B cell (primary cell): ENCODE results near the gene NR4A1. TPM values are rescaled to one million over a fixed set of nuclear protein-coding genes. Genes with fewer than 3 reads are reported as not detected.

Experiments
- ATAC-seq: fragments of 200-7000 bp; cut with Tn5 transposase; one replicate; pipeline ENCODE4 v1.10.0; 2021; ENCODE audit warnings: low read depth, mild to moderate bottlenecking, moderate number of reproducible peaks, moderate library complexity
- CTCF ChIA-PET: fragments of 350-600 bp; sonication (Branson Sonifier 250); formaldehyde crosslinking; loops from one replicate; lab custom pipeline; 2021; ENCODE audit warnings: antibody characterized with exemption, inconsistent platforms; lab: Charles Lee
- POLR2A ChIA-PET: fragments of 350-600 bp; sonication (Branson Sonifier 250); formaldehyde crosslinking; loops from one replicate; lab custom pipeline; 2021; ENCODE audit warnings: antibody characterized with exemption; lab: Charles Lee
- DNase-seq: peaks from one replicate; pipeline ENCODE4 v3.0.0; 2013
- H2AFZ ChIP-seq: 2 replicates; pipeline ENCODE4 v1.6.1; 2012; ENCODE audit warnings: mild to moderate bottlenecking, low read depth, low read length; ENCODE audit not compliant: insufficient read depth, poor library complexity, severe bottlenecking
- H3K27ac ChIP-seq, 2 donors: 1 replicate in 1 of 2; 2 replicates in 1 of 2; pipeline ENCODE4 v1.5.1; 2012 to 2013; ENCODE audit warnings: low read length in 2 of 2, mild to moderate bottlenecking in 2 of 2, moderate library complexity in 1 of 2
- H3K27me3 ChIP-seq, 4 experiments: fragments of 200-600 bp in 1 of 4; sonication (generic) in 1 of 4; replicated peaks in 1 of 4; 1 replicate in 2 of 4; 2 replicates in 2 of 4; pipeline versions ENCODE4 v1.6.1 to v1.7.0; 2013 to 2016; ENCODE audit warnings: low read length in 3 of 4, mild to moderate bottlenecking in 2 of 4, mixed read lengths in 1 of 4, moderate library complexity in 1 of 4; ENCODE audit not compliant: insufficient read depth in 4 of 4, control insufficient read depth in 3 of 4; ENCODE audit errors: control extremely low read depth in 1 of 4
- H3K36me3 ChIP-seq, 2 experiments: replicated peaks in 1 of 2; 1 replicate in 1 of 2; 2 replicates in 1 of 2; pipeline versions ENCODE4 v1.6.1 to v1.7.1; 2013; ENCODE audit warnings: low read length in 1 of 2; ENCODE audit not compliant: insufficient read depth in 2 of 2, control insufficient read depth in 1 of 2; ENCODE audit errors: control extremely low read depth in 1 of 2, extremely low read depth in 1 of 2
- H3K4me1 ChIP-seq, 2 donors: fragments of 200-600 bp in 1 of 2; sonication (generic) in 1 of 2; 1 replicate in 1 of 2; 2 replicates in 1 of 2; pipeline versions ENCODE4 v1.5.1 to v1.6.1; 2013 to 2017; ENCODE audit warnings: low read length in 2 of 2; ENCODE audit not compliant: control insufficient read depth in 2 of 2, insufficient read depth in 2 of 2
- H3K4me2 ChIP-seq: replicated peaks from 2 replicates; pipeline ENCODE3; 2012; ENCODE audit warnings: mild to moderate bottlenecking, low read depth, low read length; ENCODE audit not compliant: poor library complexity, severe bottlenecking
- H3K4me3 ChIP-seq, 5 experiments: fragments of 200-600 bp in 1 of 5; sonication (generic) in 1 of 5; 1 replicate in 3 of 5; 2 replicates in 2 of 5; pipeline versions ENCODE4 v1.5.1 to v1.7.0; 2011 to 2016; ENCODE audit warnings: low read length in 4 of 5, mild to moderate bottlenecking in 4 of 5, low read depth in 2 of 5, control low read depth in 1 of 5, moderate library complexity in 1 of 5; ENCODE audit not compliant: insufficient read depth in 1 of 5; ENCODE audit errors: control extremely low read depth in 1 of 5, extremely low read depth in 1 of 5
- H3K79me2 ChIP-seq: fragments of 200-600 bp; sonication (generic); one replicate; pipeline ENCODE4 v1.6.0; 2016; ENCODE audit warnings: low read length; ENCODE audit not compliant: control insufficient read depth, insufficient read depth
- H3K9ac ChIP-seq: fragments of 200-600 bp; sonication (generic); 2 replicates; pipeline ENCODE4 v1.6.1; 2017; ENCODE audit warnings: mild to moderate bottlenecking, low read length, moderate library complexity
- H3K9me3 ChIP-seq, 3 donors: one replicate each; pipeline versions ENCODE4 v1.6.1 to v1.7.1; 2013; ENCODE audit warnings: low read length in 2 of 3; ENCODE audit not compliant: control insufficient read depth in 2 of 3, insufficient read depth in 1 of 3; ENCODE audit errors: control extremely low read depth in 1 of 3
- H4K20me1 ChIP-seq: 2 replicates; pipeline ENCODE4 v1.6.0; 2012; ENCODE audit warnings: mild to moderate bottlenecking, low read length; ENCODE audit not compliant: insufficient read depth, control insufficient read depth, poor library complexity, severe bottlenecking
- H3K27ac Mint-ChIP-seq: one replicate; pipeline ENCODE4 v1.8.0; 2021; ENCODE audit warnings: mixed read lengths
- H3K27me3 Mint-ChIP-seq: one replicate; pipeline ENCODE4 v1.8.0; 2021; ENCODE audit warnings: mixed read lengths
- H3K4me1 Mint-ChIP-seq: one replicate; pipeline ENCODE4 v1.8.0; 2021; ENCODE audit warnings: mixed read lengths
- H3K4me3 Mint-ChIP-seq: one replicate; pipeline ENCODE4 v1.8.0; 2021; ENCODE audit warnings: mixed read lengths
- H3K9me3 Mint-ChIP-seq: one replicate; pipeline ENCODE4 v1.8.0; 2022; ENCODE audit warnings: mixed read lengths; ENCODE audit not compliant: insufficient read depth
- EZH2 ChIP-seq: IDR thresholded peaks from 2 replicates; pipeline ENCODE4 v1.6.1; 2012; ENCODE audit warnings: borderline replicate concordance, low read depth, mild to moderate bottlenecking, moderate library complexity, low read length; ENCODE audit not compliant: insufficient read depth, poor library complexity, severe bottlenecking
- WGBS: methylation state at CpG from one replicate; pipeline ENCODE4 v1.1.5; 2013; ENCODE audit warnings: missing lambda C conversion rate; ENCODE audit not compliant: insufficient coverage; 5-methylcytosine and 5-hydroxymethylcytosine counted together
- intact Hi-C: fragments of 100-400 bp; cut with micrococcal nuclease; formaldehyde crosslinking; loops from one replicate; pipeline ENCODE4 v1.10.0; 2022
- polyA plus RNA-seq: library from polyadenylated mRNA; depleted of rRNA; stranded (reverse); fragments of >200 nt; gene quantifications from 2 replicates; pipeline ENCODE4 v1.2.3, GENCODE V29; 2012
- total RNA-seq, 2 donors: library from RNA; stranded (reverse); fragments of 120-200 nt in 1 of 2; gene quantifications; 1 replicate in 1 of 2; 2 replicates in 1 of 2; pipeline versions ENCODE4 v1.2.3 to v1.2.4, GENCODE V29; 2013 to 2022
- TF ChIP-seq, protein P1 (sequence below): fragments of 200-600 bp; IDR thresholded peaks from one replicate; pipeline ENCODE4 v1.8.0; 2022; ENCODE audit warnings: antibody characterized with exemption, mild to moderate bottlenecking

The NR4A1 gene
- total and polyA plus RNA-seq, 2 donors (not counting 1 experiment from before 2014, with no cell fraction given): 43.2 to 470 TPM

DNA sequence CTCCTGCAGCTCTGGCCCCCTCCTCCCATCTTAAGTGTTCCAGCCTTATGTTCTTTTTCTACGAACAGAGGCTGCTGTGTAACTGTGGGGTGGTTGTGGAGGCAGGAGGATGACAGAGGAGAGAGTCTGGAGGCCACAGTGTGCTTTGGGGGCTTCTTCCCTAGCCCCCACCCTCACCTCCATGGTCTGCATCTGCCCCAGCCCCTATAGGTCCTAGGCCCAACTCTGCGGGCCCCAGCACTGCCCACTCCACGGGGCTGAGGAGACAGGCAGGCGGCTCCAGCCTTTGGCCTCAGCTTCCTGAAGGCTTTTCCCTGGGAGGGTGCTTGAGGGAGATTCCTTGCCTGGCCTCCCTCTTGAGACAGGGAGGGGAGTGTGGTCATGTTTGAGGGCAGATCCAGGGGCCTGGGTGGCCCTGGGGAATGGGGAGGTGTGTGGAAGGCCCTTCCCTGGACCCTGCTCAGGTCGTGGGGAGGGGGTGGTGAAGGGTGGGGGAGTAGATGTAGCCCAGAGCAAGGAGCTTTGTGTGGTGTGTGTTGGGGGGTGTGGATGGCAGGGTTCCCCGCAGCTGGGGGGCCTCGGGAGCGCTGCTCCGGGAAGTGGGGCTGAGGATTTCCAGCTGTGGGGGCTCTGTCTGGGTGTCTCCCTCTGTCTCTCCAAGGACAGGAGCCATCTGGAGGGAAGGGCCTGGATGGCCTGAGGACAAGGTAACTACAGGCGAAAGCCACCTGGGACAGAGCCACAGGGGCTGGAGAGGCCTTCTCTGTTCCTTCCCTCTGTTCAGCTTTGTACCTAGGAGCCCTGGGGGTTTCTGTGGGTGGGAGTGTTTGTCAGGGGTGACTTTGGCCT is 29.4 kb downstream of the NR4A1 start:
- ChIA-PET POLR2A (interaction anchor here (1.1 to 3.1 kb wide), 7 partner anchors 10 to 54 kb away, joined by 4 to 14 read pairs (median 6); partner anchors contain the start of genes ATG101 and NR4A1), CTCF (interaction anchor here (1.1 to 34.6 kb wide), 10 partner anchors 11 to 89 kb away, joined by 4 to 1315 read pairs (median 16); partner anchors contain the start of genes ATG101, NR4A1 and TAMALIN)
- H2AFZ ChIP-seq: no peak overlapping the region
- H3K9ac ChIP-seq: peak overlapping the region; percentile 17
- no peaks in the 10 kb centered on the region for H3K9me3 ChIP-seq
- no peak for ATAC-seq
- peak overlapping the region; percentile 57 to 62 for H3K27ac ChIP-seq
- Mint-ChIP-seq H3K27ac (peak overlapping the region; percentile 63), H3K27me3 (no peaks in the 10 kb centered on the region), H3K4me1 (peaks cover 35% of the 10 kb centered on the region), H3K4me3 (peak overlapping the region; percentile 68), H3K9me3 (no peaks in the 10 kb centered on the region)
- peaks cover 1% of the 10 kb centered on the region for H3K79me2 ChIP-seq
- H3K36me3 ChIP-seq: peaks cover 0 to 34% of the 10 kb centered on the region in 2 experiments
- TF ChIP-seq EZH2: no peak
- peaks cover 32 to 36% of the 10 kb centered on the region in 2 donors for H3K4me1 ChIP-seq
- intact Hi-C loops: loop anchor here (1.0 to 2.0 kb wide), 3 partner anchors 29 to 74 kb away; partner anchors contain the start of genes NR4A1 and TAMALIN
- H3K4me2 ChIP-seq: peak overlapping the region; percentile 74
- DNase-seq: no peak
- WGBS: 82% methylated on average over 9 of the region's 10 CpGs
- H3K4me3 ChIP-seq: peak overlapping the region in 1 of 5 experiments; percentile 8
- H4K20me1 ChIP-seq: peaks cover 5% of the 10 kb centered on the region
- no peaks in the 10 kb centered on the region for H3K27me3 ChIP-seq

DNA sequence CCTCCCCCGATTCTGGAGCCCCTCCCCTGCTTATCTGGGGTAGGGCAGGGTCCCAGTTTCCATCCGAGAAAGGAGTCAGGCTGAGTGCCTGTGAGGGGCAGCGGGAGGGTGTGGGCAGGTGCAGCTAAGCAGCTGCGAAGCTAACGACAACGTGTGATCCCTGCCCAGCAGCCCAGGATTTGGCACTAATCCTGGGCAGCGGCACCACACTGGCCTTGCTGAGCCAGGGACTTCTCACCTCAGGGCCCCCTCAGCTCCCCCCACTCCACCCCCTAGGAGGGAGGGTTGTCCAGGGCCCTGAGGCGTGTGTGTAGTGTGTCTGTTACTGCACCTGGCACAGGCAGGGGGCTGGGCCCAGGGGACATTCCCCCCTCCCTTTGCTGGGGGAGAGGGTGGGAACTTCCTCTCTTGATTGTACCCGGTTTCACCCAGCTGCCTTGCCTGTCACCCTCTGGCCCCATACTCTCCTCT is 30.1 kb downstream of the NR4A1 start:
- peak overlapping the region; percentile 57 to 62 for H3K27ac ChIP-seq
- Mint-ChIP-seq H3K27ac (peak overlapping the region; percentile 81), H3K27me3 (no peaks in the 10 kb centered on the region), H3K9me3 (no peaks in the 10 kb centered on the region), H3K4me1 (peaks cover 33% of the 10 kb centered on the region), H3K4me3 (peak overlapping the region; percentile 68)
- H3K9ac ChIP-seq: peak overlapping the region; percentile 36
- H4K20me1 ChIP-seq: no peaks in the 10 kb centered on the region
- H3K4me3 ChIP-seq: peak overlapping the region in 2 of 5 experiments; percentile 8 to 22
- ATAC-seq (peak; percentile 95), DNase-seq (peak; percentile 91)
- H3K4me1 ChIP-seq: peaks cover 32 to 36% of the 10 kb centered on the region in 2 donors
- ChIA-PET POLR2A (interaction anchor here (0.8 to 3.1 kb wide), 8 partner anchors 11 to 75 kb away, joined by 4 to 14 read pairs (median 6); partner anchors contain the start of genes ATG101, NR4A1 and TAMALIN), CTCF (interaction anchor here (0.6 to 34.6 kb wide), 12 partner anchors 10 to 908 kb away, joined by 3 to 1315 read pairs (median 10); partner anchors contain the start of genes ATG101, NR4A1 and TAMALIN)
- WGBS: 0% methylated on average over 4 of the region's 9 CpGs
- H3K27me3 ChIP-seq: no peaks in the 10 kb centered on the region
- H3K9me3 ChIP-seq: no peaks in the 10 kb centered on the region
- TF ChIP-seq EZH2: no peak
- TF ChIP-seq, protein P1, sequence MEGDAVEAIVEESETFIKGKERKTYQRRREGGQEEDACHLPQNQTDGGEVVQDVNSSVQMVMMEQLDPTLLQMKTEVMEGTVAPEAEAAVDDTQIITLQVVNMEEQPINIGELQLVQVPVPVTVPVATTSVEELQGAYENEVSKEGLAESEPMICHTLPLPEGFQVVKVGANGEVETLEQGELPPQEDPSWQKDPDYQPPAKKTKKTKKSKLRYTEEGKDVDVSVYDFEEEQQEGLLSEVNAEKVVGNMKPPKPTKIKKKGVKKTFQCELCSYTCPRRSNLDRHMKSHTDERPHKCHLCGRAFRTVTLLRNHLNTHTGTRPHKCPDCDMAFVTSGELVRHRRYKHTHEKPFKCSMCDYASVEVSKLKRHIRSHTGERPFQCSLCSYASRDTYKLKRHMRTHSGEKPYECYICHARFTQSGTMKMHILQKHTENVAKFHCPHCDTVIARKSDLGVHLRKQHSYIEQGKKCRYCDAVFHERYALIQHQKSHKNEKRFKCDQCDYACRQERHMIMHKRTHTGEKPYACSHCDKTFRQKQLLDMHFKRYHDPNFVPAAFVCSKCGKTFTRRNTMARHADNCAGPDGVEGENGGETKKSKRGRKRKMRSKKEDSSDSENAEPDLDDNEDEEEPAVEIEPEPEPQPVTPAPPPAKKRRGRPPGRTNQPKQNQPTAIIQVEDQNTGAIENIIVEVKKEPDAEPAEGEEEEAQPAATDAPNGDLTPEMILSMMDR: peak; percentile 11
- peak overlapping the region; percentile 20 for H2AFZ ChIP-seq
- intact Hi-C loops: loop anchor here (1.0 to 2.0 kb wide), 3 partner anchors 30 to 75 kb away; partner anchors contain the start of genes NR4A1 and TAMALIN
- no peaks in the 10 kb centered on the region for H3K79me2 ChIP-seq
- peaks cover 0 to 29% of the 10 kb centered on the region in 2 experiments for H3K36me3 ChIP-seq
- H3K4me2 ChIP-seq: peak overlapping the region; percentile 74
